GM10248 (cell line): ENCODE measurements around the gene MAP2K6.

Experiments used
- CTCF ChIA-PET: fragments of 300-600 bp; sonication (Branson Sonifier 250); formaldehyde crosslinking; extraction: SDS; loops from one replicate; lab custom pipeline; 2021; ENCODE audit warnings: antibody characterized with exemption; lab: Yijun Ruan, JAX
- POLR2A ChIA-PET: fragments of 350-650 bp; sonication (Branson Sonifier 250); formaldehyde crosslinking; extraction: SDS; loops from one replicate; lab custom pipeline; 2020; ENCODE audit warnings: antibody characterized with exemption; lab: Yijun Ruan, JAX
- DNase-seq: peaks from one replicate; pipeline ENCODE4 v3.0.0; 2012; ENCODE audit errors: extremely low spot score
- TF ChIP-seq, protein P1 (sequence below): IDR thresholded peaks from 2 replicates; pipeline ENCODE4 v1.5.1; 2012; ENCODE audit warnings: mild to moderate bottlenecking, low read depth; ENCODE audit errors: extremely low read depth, missing control alignments, control extremely low read depth

The MAP2K6 gene

DNA sequence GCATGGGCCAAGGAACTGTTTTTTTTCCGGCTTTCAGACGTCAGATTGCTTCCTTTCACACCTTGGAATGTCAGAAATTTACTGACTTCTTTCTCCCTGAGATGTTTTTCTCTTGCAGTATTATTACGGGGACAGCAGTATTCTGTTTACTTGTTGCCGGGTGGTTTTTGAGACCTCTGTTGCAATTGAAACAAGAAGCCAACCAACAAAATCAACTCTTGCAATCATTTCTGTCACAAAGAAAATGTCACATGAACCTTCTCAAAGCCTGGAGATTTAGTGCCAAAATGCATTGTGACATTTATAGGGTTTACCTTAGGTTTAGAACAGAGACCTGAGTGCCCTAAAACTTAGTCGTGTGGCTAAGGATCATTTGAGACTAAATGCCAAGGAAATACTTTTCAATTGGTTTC lies 174.3 kb downstream of the MAP2K6 start:
- no peak for DNase-seq

DNA sequence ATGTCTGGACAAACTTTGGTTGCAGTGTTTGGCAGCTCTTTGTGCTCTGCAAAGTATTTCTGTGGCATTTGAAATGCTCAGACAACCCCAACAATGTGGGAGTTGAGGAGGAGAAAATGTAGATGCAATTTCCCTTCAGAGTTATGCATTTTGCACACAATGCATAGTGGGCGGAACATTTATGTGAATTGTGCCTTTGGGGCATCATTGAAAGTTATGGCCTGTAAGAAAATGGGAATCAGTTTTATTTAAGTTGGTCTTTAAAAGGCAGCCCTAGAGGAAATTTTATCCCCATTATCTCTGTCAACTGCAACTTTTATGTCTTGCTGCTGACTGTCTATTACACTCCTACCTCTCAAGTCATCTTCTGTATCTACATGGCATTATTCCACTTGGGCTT lies 176.2 kb downstream of the MAP2K6 start:
- ChIA-PET CTCF (interaction anchor here (0.9 kb wide), 1 partner anchor 16 kb away, joined by 3 read pairs; no protein-coding TSS in a partner anchor), POLR2A (interaction anchor here (0.6 kb wide), 1 partner anchor 1660 kb away, joined by 3 read pairs; no protein-coding TSS in a partner anchor)
- DNase-seq = no peak
- TF ChIP-seq, protein P1, sequence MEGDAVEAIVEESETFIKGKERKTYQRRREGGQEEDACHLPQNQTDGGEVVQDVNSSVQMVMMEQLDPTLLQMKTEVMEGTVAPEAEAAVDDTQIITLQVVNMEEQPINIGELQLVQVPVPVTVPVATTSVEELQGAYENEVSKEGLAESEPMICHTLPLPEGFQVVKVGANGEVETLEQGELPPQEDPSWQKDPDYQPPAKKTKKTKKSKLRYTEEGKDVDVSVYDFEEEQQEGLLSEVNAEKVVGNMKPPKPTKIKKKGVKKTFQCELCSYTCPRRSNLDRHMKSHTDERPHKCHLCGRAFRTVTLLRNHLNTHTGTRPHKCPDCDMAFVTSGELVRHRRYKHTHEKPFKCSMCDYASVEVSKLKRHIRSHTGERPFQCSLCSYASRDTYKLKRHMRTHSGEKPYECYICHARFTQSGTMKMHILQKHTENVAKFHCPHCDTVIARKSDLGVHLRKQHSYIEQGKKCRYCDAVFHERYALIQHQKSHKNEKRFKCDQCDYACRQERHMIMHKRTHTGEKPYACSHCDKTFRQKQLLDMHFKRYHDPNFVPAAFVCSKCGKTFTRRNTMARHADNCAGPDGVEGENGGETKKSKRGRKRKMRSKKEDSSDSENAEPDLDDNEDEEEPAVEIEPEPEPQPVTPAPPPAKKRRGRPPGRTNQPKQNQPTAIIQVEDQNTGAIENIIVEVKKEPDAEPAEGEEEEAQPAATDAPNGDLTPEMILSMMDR = no peak

More for the DNA sequence above, 174.3 kb downstream of the MAP2K6 start:
- POLR2A ChIA-PET = no interaction called here
- CTCF ChIA-PET = interaction anchor here (1.3 kb wide), 1 partner anchor 19 kb away, joined by 6 read pairs; no protein-coding TSS in a partner anchor
- TF ChIP-seq, protein P1 = no peak

DNA sequence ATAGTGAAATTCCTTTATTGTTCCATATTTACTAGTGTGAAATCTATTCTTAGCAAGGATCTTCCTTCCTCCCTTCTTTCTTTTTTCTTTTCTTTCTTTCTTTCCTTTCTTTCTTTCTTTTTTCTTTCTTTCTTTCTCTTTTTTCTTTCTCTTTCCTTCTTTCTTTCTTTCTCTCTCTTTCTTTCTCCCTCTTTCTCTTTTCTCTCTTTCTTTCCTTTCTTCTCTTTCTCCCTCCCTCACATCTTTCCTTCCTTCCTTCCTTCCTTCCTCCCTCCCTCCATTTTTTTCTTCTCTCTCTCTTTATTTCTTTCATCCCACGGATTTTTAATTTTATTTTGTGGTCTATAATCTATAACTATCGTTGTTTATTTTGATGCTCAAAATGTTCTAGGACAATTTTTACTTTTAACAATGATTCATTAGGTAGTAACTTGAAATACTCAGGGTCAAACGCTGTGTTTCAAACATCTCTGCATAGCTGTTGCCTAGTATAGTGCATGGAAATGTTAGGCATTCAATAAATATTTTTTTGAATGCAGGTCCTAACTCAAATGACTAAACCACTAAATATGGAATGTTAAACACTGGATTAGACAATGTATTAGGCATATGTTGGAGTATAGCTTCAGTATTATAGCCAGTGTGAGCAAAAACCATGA lies 178.3 kb downstream of the MAP2K6 start:
- CTCF ChIA-PET = no interaction called here
- POLR2A ChIA-PET = no interaction called here
- TF ChIP-seq, protein P1 = no peak

DNA sequence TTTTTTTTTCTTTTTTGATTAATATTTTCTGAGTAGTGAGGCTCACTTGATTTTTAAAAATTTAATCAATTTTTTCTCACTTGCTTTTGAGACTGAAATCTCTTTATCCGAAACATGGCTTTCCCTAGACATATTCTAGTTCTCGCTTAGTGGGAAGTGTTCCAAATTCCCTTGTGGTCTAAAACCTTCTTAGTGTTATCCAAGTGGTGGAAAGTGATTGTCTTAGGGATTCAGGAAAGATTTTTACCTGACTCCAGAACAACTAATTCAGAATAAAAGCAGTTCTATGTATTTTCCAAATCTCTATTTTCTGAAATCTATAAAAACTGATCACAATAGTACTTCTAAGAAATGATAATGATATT lies 178.8 kb downstream of the MAP2K6 start:
- no peak for DNase-seq
- ChIA-PET POLR2A (no interaction called here), CTCF (interaction anchor here (1.3 to 6.7 kb wide), 2 partner anchors 10 to 15 kb away, joined by 3 to 53 read pairs; no protein-coding TSS in a partner anchor)
- TF ChIP-seq, protein P1 = no peak

More for the DNA sequence above, 178.3 kb downstream of the MAP2K6 start:
- no peak for DNase-seq

DNA sequence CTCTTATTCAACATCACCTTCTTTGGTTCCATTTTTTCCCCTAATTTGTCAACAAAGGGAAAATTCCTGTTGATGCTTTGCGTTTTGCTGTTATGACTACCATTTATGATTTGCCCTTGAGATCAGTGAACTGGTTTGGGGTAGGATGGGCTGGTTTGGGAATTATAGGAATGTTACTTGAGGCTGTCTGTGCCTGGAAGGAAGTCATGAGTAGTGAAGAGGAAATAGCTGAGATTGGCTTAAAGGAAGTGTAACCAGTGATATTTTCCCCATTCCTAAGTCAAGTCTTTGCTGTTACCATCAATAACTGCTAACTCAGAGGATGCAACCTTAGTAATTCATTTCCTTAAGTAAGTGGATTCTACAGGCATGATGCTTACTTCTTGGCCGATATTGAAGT lies 179.2 kb downstream of the MAP2K6 start:
- ChIA-PET CTCF (interaction anchor here (1.3 to 6.7 kb wide), 2 partner anchors 11 to 14 kb away, joined by 3 to 53 read pairs; no protein-coding TSS in a partner anchor), POLR2A (no interaction called here)
- DNase-seq = no peak
- TF ChIP-seq, protein P1 = no peak

DNA sequence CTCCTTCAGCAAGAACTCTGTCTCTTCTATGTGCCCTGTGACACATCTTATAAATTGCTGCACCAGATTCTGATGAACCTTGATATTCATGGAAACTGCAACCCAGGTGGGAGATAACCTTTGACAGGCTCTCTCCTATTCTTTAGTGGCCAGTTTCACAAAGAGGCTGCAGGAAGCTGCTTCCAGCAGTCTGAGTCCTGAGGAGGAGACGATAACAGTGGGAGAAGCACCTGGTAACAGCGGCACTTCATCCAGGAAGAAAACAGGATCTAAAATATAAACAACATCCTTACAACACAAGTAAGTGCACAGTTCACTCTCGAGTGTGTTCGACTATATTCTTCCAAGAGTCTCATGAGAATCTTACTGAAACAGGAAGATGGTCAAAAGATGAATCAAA lies 180.1 kb downstream of the MAP2K6 start:
- ChIA-PET POLR2A (no interaction called here), CTCF (interaction anchor here (1.3 to 6.7 kb wide), 2 partner anchors 12 to 13 kb away, joined by 3 to 53 read pairs; no protein-coding TSS in a partner anchor)
- no peak for DNase-seq
- TF ChIP-seq, protein P1 = no peak
